Astrocyte (in vitro differentiated cells and primary cell): Measurements from ENCODE around the gene SCRN1. TPM values are rescaled to one million over a fixed set of nuclear protein-coding genes. Genes with fewer than 3 reads are reported as not detected.

Experiments
- DNase-seq: peaks from one replicate; pipeline ENCODE4 v3.0.0-alpha.2; 2010; ENCODE audit warnings: low read depth
- FAIRE-seq: peaks from 2 replicates; lab custom pipeline; 2011; peaks lifted over from hg19 to GRCh38; lab: Jason Lieb, UNC
- H2AFZ ChIP-seq: 2 replicates; pipeline ENCODE4 v1.6.0; 2012; ENCODE audit warnings: low read depth, low read length, inconsistent platforms
- H3K27ac ChIP-seq: 2 replicates; pipeline ENCODE4 v1.5.1; 2011; ENCODE audit warnings: low read depth, low read length, inconsistent platforms
- H3K27me3 ChIP-seq: 2 replicates; pipeline ENCODE4 v1.6.0; 2011; ENCODE audit warnings: low read length, inconsistent platforms; ENCODE audit not compliant: insufficient read depth
- H3K36me3 ChIP-seq: 2 replicates; pipeline ENCODE4 v1.5.1; 2011; ENCODE audit warnings: low read length, inconsistent platforms; ENCODE audit not compliant: insufficient read depth
- H3K4me1 ChIP-seq: 2 replicates; pipeline ENCODE4 v1.5.1; 2011; ENCODE audit warnings: low read length, inconsistent platforms; ENCODE audit not compliant: insufficient read depth
- H3K4me2 ChIP-seq: 2 replicates; pipeline ENCODE4 v1.6.0; 2012; ENCODE audit warnings: low read length, inconsistent platforms
- H3K4me3 ChIP-seq: 2 replicates; pipeline ENCODE4 v1.5.1; 2011; ENCODE audit warnings: low read depth, mild to moderate bottlenecking, low read length, inconsistent platforms; ENCODE audit not compliant: insufficient read depth
- H3K79me2 ChIP-seq: 2 replicates; pipeline ENCODE4 v1.6.0; 2012; ENCODE audit warnings: mild to moderate bottlenecking, low read length, inconsistent platforms; ENCODE audit not compliant: insufficient read depth
- H3K9ac ChIP-seq: 2 replicates; pipeline ENCODE4 v1.6.0; 2012; ENCODE audit warnings: mild to moderate bottlenecking, low read length, inconsistent platforms
- H3K9me3 ChIP-seq: 2 replicates; pipeline ENCODE4 v1.5.1; 2012; ENCODE audit warnings: low read depth, mild to moderate bottlenecking, low read length, inconsistent platforms; ENCODE audit not compliant: insufficient read depth
- H4K20me1 ChIP-seq: 2 replicates; pipeline ENCODE4 v1.6.0; 2012; ENCODE audit warnings: low read length, inconsistent platforms; ENCODE audit not compliant: insufficient read depth
- H3K27ac Mint-ChIP-seq: one replicate; pipeline ENCODE4 v1.8.0; 2021; ENCODE audit warnings: mild to moderate bottlenecking, mixed read lengths; ENCODE audit not compliant: unreplicated experiment
- H3K27me3 Mint-ChIP-seq: one replicate; pipeline ENCODE4 v1.8.0; 2021; ENCODE audit warnings: low read depth, mixed read lengths; ENCODE audit not compliant: unreplicated experiment
- H3K36me3 Mint-ChIP-seq: one replicate; pipeline ENCODE4 v1.8.0; 2021; ENCODE audit warnings: low read depth, mixed read lengths; ENCODE audit not compliant: unreplicated experiment
- H3K4me1 Mint-ChIP-seq: one replicate; pipeline ENCODE4 v1.8.0; 2021; ENCODE audit warnings: low read depth, mixed read lengths; ENCODE audit not compliant: unreplicated experiment
- H3K4me3 Mint-ChIP-seq: one replicate; pipeline ENCODE4 v1.8.0; 2021; ENCODE audit warnings: mild to moderate bottlenecking, moderate library complexity, mixed read lengths; ENCODE audit not compliant: unreplicated experiment
- H3K9me3 Mint-ChIP-seq: one replicate; pipeline ENCODE4 v1.8.0; 2021; ENCODE audit warnings: mild to moderate bottlenecking, mixed read lengths; ENCODE audit not compliant: unreplicated experiment
- CTCF ChIP-seq: IDR thresholded peaks from 2 replicates; pipeline ENCODE4 v1.5.1; 2011; ENCODE audit warnings: low read depth, mild to moderate bottlenecking, inconsistent platforms, low read length, moderate library complexity; ENCODE audit not compliant: insufficient read depth
- EZH2 ChIP-seq: IDR thresholded peaks from 2 replicates; pipeline ENCODE4 v1.6.1; 2012; ENCODE audit warnings: mild to moderate bottlenecking, low read length, inconsistent platforms; ENCODE audit not compliant: insufficient read depth
- total RNA-seq: library from RNA; stranded (reverse); gene quantifications from 2 replicates; pipeline ENCODE4 v1.2.1, GENCODE V29; 2021

The SCRN1 gene
- total RNA-seq, 1 donor from 2014 or later: 116 TPM

DNA sequence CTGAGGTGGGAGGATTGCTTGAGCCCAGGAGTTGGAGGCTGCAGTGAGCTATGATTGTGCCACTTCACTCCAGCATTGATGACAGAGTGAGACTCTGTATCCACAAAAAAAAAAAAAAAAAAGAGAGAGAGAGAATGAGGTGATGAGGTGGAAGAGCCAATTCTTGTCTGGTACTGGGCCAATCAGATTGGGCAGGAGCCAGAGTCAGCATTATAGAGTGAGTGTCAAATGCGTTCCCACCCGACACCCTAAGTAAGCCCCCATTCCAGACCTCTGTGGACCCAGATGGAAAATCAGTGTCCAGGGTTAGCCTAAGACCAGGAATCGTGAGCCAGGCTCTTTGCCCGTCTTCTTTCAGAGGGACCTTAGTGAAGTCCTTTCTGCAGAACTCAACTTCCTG lies 99.3 kb downstream of the SCRN1 start:
- FAIRE-seq: no peak

GRCh38 chr7:29889288-29889687 lies 100.3 kb downstream of the SCRN1 start:
- Mint-ChIP-seq H3K36me3 (peaks cover 3% of the 10 kb centered on the region), H3K27me3 (peaks cover 37% of the 10 kb centered on the region), H3K4me3 (no peak overlapping the region), H3K4me1 (no peaks in the 10 kb centered on the region), H3K27ac (no peak overlapping the region), H3K9me3 (no peaks in the 10 kb centered on the region)
- Histone ChIP-seq H3K27me3 (peaks cover 7% of the 10 kb centered on the region), H4K20me1 (no peaks in the 10 kb centered on the region), H3K36me3 (no peaks in the 10 kb centered on the region), H2AFZ (no peak overlapping the region), H3K79me2 (no peaks in the 10 kb centered on the region), H3K9ac (no peak overlapping the region), H3K4me2 (no peak overlapping the region), H3K27ac (no peak overlapping the region), H3K9me3 (no peaks in the 10 kb centered on the region), H3K4me1 (no peaks in the 10 kb centered on the region), H3K4me3 (no peak overlapping the region)
- FAIRE-seq: no peak
- TF ChIP-seq CTCF: no peak
- no peak for TF ChIP-seq EZH2
- no peak for DNase-seq

More for the DNA sequence above, 99.3 kb downstream of the SCRN1 start:
- Histone ChIP-seq H3K4me3 (no peak overlapping the region), H3K9ac (no peak overlapping the region), H3K9me3 (no peaks in the 10 kb centered on the region), H3K27ac (no peak overlapping the region), H3K4me2 (no peak overlapping the region), H3K27me3 (peaks cover 4% of the 10 kb centered on the region), H3K79me2 (no peaks in the 10 kb centered on the region), H3K4me1 (no peaks in the 10 kb centered on the region), H2AFZ (no peak overlapping the region), H4K20me1 (no peaks in the 10 kb centered on the region), H3K36me3 (no peaks in the 10 kb centered on the region)
- H3K27me3 Mint-ChIP-seq: peaks cover 30% of the 10 kb centered on the region
- H3K4me1 Mint-ChIP-seq: no peaks in the 10 kb centered on the region
- H3K36me3 Mint-ChIP-seq: peaks cover 3% of the 10 kb centered on the region
- no peak for TF ChIP-seq EZH2
- no peaks in the 10 kb centered on the region for H3K9me3 Mint-ChIP-seq
- H3K4me3 Mint-ChIP-seq: no peak overlapping the region
- H3K27ac Mint-ChIP-seq: no peak overlapping the region
- DNase-seq: no peak

DNA sequence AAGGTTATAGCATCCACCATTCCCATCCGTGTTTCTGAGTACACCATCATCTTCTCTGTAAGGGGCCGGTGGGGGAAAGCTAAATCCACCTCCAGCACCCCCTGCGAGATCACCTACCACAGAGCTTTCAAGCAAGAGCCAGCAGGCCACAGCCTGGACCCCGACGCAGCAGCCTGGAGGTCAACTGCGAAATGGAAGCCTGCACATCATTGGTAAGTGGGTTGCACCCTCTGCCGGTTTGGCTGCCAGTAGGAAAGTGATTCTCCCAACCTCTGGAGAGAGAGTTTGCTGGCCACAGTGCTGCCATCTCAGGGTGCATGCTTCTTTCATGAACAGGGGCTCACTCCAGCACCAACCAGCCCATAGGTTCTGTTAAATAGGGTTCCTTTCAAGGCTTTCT lies 101.6 kb downstream of the SCRN1 start:
- TF ChIP-seq EZH2 (no peak), CTCF (no peak)
- no peak overlapping the region for H3K9ac ChIP-seq
- no peaks in the 10 kb centered on the region for H3K4me1 ChIP-seq
- Mint-ChIP-seq H3K9me3 (no peaks in the 10 kb centered on the region), H3K36me3 (peaks cover 3% of the 10 kb centered on the region), H3K27ac (no peak overlapping the region), H3K4me1 (no peaks in the 10 kb centered on the region), H3K27me3 (peaks cover 43% of the 10 kb centered on the region), H3K4me3 (no peak overlapping the region)
- no peaks in the 10 kb centered on the region for H3K36me3 ChIP-seq
- FAIRE-seq: no peak
- no peak overlapping the region for H3K4me2 ChIP-seq
- no peak overlapping the region for H2AFZ ChIP-seq
- no peaks in the 10 kb centered on the region for H3K9me3 ChIP-seq
- H3K79me2 ChIP-seq: no peaks in the 10 kb centered on the region
- no peak overlapping the region for H3K4me3 ChIP-seq
- H3K27ac ChIP-seq: no peak overlapping the region
- DNase-seq: no peak
- peaks cover 3% of the 10 kb centered on the region for H3K27me3 ChIP-seq
- no peaks in the 10 kb centered on the region for H4K20me1 ChIP-seq
